Anterior cingulate cortex (tissue), 58 donors: Measurements from ENCODE around the gene COX20.
A peak's percentile ranks its signal among the peaks of the same experiment; 100 is the strongest.

ENCODE experiments used
- DNase-seq, 58 donors: peaks; one replicate each; lab custom pipeline; 2025; lab: John Stamatoyannopoulos, UW

Gene COX20

GRCh38 chr1:244850099-244850852, 14.8 kb downstream of the COX20 start:
- no peak for DNase-seq

- DNase-seq = no peak
These were observed 15.4 kb downstream of the COX20 start for GRCh38 chr1:244850896-244851295.

GRCh38 chr1:244851546-244852231, 16.2 kb downstream of the COX20 start:
- DNase-seq = no peak

- DNase-seq = no peak
These were observed 17.2 kb downstream of the COX20 start for GRCh38 chr1:244852694-244853093.

GRCh38 chr1:244854166-244854565, 18.7 kb downstream of the COX20 start:
- no peak for DNase-seq

GRCh38 chr1:244854865-244855578, 19.6 kb downstream of the COX20 start:
- DNase-seq = no peak

GRCh38 chr1:244857761-244858160, 22.3 kb downstream of the COX20 start:
- no peak for DNase-seq

- DNase-seq = no peak
These were observed 22.9 kb downstream of the COX20 start for GRCh38 chr1:244858357-244858756.

- no peak for DNase-seq
These were observed 24.6 kb downstream of the COX20 start for GRCh38 chr1:244860078-244860477.

- DNase-seq = no peak
These were observed 25.6 kb downstream of the COX20 start for GRCh38 chr1:244860914-244861610.

GRCh38 chr1:244861683-244862082, 26.2 kb downstream of the COX20 start:
- no peak for DNase-seq

- DNase-seq = no peak
These were observed 26.9 kb downstream of the COX20 start for GRCh38 chr1:244862354-244862698.

GRCh38 chr1:244862699-244863490, 27.4 kb downstream of the COX20 start:
- peak; percentile 30 to 98 (median 94) for DNase-seq

- peak in 14 of 58 donors; percentile 16 to 64 (median 42) for DNase-seq
These were observed 28.2 kb downstream of the COX20 start for GRCh38 chr1:244863491-244864252.

GRCh38 chr1:244864253-244865027, 29.0 kb downstream of the COX20 start, which contains the start of gene HNRNPU:
TSS of gene HNRNPU (minus strand) at chr1:244864543. CDS start at chr1:244864307, 236 bp downstream.
- DNase-seq = peak; percentile 64 to 97 (median 94)

GRCh38 chr1:244865028-244865371, 29.5 kb downstream of the COX20 start:
- peak in 23 of 58 donors; percentile 12 to 69 (median 38) for DNase-seq

- DNase-seq = no peak
These were observed 30.4 kb downstream of the COX20 start for GRCh38 chr1:244865820-244866219.

GRCh38 chr1:244866355-244866754, 30.9 kb downstream of the COX20 start:
- no peak for DNase-seq
